HUES48 (cell line): ENCODE data around the gene ZNF431.
A peak's percentile ranks its signal among the peaks of the same experiment; 100 is the strongest.

Experiments
- H3K27ac ChIP-seq: one replicate; pipeline ENCODE4 v1.7.0; 2013; ENCODE audit warnings: low read depth, low read length, inconsistent platforms
- H3K27me3 ChIP-seq: 2 replicates; pipeline ENCODE4 v1.6.1; 2013; ENCODE audit warnings: mild to moderate bottlenecking, low read length; ENCODE audit not compliant: control insufficient read depth, insufficient read depth
- H3K36me3 ChIP-seq: 2 replicates; pipeline ENCODE4 v1.6.1; 2013; ENCODE audit warnings: low read length; ENCODE audit not compliant: control insufficient read depth, insufficient read depth
- H3K4me1 ChIP-seq: 2 replicates; pipeline ENCODE4 v1.6.1; 2013; ENCODE audit warnings: mild to moderate bottlenecking, low read length; ENCODE audit not compliant: control insufficient read depth, insufficient read depth
- H3K4me3 ChIP-seq: 2 replicates; pipeline ENCODE4 v1.5.1; 2013; ENCODE audit warnings: mild to moderate bottlenecking, low read depth, low read length
- H3K9ac ChIP-seq: 2 replicates; pipeline ENCODE4 v1.6.1; 2013; ENCODE audit warnings: mild to moderate bottlenecking, low read depth, low read length, moderate library complexity
- H3K9me3 ChIP-seq: 2 replicates; pipeline ENCODE4 v1.6.1; 2013; ENCODE audit warnings: low read length; ENCODE audit not compliant: control insufficient read depth, insufficient read depth

ZNF431 gene

DNA sequence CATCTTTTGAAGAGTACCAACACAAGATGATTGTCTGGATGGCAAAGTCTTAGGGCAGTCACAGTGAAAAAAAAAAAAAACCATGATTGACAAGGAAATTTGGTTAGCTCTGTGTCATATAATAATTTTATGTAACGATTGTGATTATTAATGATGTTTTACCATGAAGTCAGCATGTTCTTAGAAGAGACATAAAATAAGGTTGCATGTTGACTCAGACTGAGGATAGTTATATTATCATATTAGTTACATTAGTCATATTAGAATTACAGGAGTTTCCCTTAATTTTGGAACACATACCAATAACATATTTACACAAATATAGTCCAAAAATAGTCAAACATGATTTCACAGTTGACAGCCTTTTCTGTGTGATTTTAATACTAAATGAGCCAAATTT is 5.7 kb downstream of the ZNF431 start:
- Histone ChIP-seq H3K4me3 (no peak overlapping the region), H3K9ac (no peak overlapping the region)

DNA sequence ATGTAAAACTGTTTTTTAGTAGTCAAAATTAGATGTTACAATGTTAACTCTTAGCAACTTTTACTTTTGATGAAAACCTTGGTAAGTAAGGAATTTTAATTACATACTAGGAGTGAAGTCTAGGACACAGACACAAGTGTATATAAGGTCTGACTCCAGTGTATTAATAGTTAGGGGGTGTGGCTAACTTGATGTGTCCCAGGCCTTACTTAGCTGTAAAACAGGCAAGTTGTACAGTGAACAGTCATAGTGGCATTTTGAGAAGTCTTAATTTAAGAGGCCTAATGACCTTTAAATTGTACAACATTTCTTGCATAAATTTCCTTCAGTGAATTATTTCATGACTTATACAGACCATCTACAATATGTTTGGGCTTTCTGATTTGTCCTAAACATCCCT is 6.8 kb downstream of the ZNF431 start:
- no peak overlapping the region for H3K27ac ChIP-seq
- no peaks in the 10 kb centered on the region for H3K27me3 ChIP-seq
- H3K9ac ChIP-seq: no peak overlapping the region
- H3K9me3 ChIP-seq: peaks cover 36% of the 10 kb centered on the region
- H3K36me3 ChIP-seq: peaks cover 97% of the 10 kb centered on the region
- no peak overlapping the region for H3K4me3 ChIP-seq
- no peaks in the 10 kb centered on the region for H3K4me1 ChIP-seq

More for the DNA sequence above, 5.7 kb downstream of the ZNF431 start:
- Histone ChIP-seq H3K4me1 (0 out of 2 replicates have a peak, but pooled peaks cover 3% of the 10 kb centered on the region), H3K36me3 (peaks cover 94% of the 10 kb centered on the region), H3K27ac (no peak overlapping the region), H3K9me3 (peaks cover 36% of the 10 kb centered on the region), H3K27me3 (no peaks in the 10 kb centered on the region)

DNA sequence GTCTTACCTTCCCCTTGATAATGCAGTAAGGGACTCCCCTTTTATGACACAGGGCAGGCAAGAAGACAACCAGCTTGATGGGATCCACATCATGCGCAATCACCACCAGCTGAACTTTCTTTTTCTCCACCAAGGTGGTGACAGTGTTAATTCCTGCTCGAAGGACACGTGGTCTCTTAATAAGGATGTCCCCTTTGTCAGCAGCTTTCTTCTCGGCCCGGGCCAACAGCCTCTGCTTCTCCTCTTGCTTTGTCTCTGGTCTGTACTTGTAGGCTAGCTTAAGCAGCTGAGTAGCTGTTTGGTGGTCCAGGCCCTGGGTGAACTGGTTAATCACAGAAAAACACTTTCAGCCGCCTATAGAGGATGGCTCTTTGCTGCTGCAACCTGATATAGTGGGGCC is 8.0 kb downstream of the ZNF431 start:
- H3K9ac ChIP-seq: no peak overlapping the region
- no peaks in the 10 kb centered on the region for H3K27me3 ChIP-seq
- H3K9me3 ChIP-seq: peaks cover 33% of the 10 kb centered on the region
- H3K36me3 ChIP-seq: peaks cover 86% of the 10 kb centered on the region
- no peak overlapping the region for H3K27ac ChIP-seq
- no peaks in the 10 kb centered on the region for H3K4me1 ChIP-seq
- no peak overlapping the region for H3K4me3 ChIP-seq

DNA sequence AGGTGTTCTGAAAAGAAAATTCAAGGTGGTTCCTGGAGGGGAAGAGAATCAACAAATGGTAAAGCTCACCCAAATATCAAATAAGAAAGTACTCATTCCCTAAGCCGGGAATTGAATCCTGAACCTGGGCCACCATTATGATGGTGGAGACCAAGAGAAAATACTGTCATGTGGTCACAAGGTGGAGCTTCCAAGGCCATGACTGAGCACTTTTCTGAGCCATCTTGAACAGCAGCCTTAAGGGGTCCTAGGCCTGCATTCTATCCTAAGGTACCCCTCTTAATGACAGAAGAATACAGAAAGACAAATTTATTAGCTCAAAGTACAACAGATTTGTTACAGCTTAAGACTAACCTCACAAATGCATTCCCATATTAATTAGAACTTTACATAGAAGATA is 9.6 kb downstream of the ZNF431 start:
- Histone ChIP-seq H3K4me3 (no peak overlapping the region), H3K27me3 (no peaks in the 10 kb centered on the region), H3K4me1 (no peaks in the 10 kb centered on the region), H3K9me3 (peaks cover 24% of the 10 kb centered on the region), H3K27ac (no peak overlapping the region), H3K36me3 (peaks cover 80% of the 10 kb centered on the region), H3K9ac (no peak overlapping the region)

DNA sequence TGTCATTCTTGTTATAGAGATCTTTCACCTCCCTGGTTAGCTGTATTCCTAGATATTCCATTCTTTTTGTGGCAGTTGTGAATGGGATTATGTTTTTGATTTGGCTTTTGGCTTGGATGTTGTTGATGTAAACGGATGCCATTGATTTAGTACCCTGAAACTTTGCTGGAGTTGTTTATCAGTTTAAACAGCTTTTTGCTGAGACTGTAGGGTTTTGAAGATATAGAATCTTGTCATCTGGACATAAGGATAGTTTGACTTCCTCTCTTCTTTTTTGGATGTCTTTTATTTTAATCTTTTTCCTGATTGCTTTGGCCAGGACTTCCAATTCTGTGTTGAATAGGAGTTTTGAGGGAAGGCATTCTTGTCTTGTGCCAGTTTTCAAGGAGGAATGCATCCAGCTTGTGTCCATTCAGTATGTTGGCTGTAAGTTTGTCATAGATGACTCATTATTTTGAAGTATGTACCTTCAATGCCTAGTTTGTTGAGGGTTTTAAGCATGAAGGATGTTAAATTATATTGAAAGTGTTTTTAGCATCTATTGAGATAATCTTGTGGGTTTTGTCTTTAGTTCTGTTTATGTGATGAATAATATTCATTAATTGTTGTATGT is 16.8 kb downstream of the ZNF431 start:
- Histone ChIP-seq H3K27ac (no peak overlapping the region), H3K27me3 (no peaks in the 10 kb centered on the region), H3K4me1 (no peaks in the 10 kb centered on the region), H3K36me3 (peaks cover 26% of the 10 kb centered on the region), H3K9ac (no peak overlapping the region), H3K9me3 (no peaks in the 10 kb centered on the region), H3K4me3 (no peak overlapping the region)

DNA sequence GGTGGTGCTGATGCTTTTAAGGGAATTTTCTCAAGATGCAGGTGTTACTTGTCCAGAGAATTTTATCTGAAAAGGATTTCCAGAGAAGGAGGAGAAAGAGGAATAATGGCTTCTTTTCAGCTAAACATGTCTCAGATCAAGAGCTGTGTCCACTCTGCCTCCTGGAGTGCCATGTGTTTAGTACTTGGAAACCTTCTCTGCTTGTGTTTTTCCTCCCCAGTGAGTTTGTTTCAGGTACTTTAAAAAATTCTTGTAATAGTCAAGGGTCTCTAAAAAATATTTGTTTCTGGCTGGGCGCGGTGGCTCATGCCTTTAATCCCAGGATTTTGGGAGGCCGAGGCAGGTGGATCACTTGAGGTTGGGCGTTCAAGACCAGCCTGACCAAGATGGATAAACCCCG is 22.7 kb downstream of the ZNF431 start:
- Histone ChIP-seq H3K27ac (no peak overlapping the region), H3K36me3 (peaks cover 55% of the 10 kb centered on the region), H3K27me3 (no peaks in the 10 kb centered on the region), H3K9me3 (no peaks in the 10 kb centered on the region), H3K4me1 (no peaks in the 10 kb centered on the region), H3K9ac (no peak overlapping the region), H3K4me3 (no peak overlapping the region)

DNA sequence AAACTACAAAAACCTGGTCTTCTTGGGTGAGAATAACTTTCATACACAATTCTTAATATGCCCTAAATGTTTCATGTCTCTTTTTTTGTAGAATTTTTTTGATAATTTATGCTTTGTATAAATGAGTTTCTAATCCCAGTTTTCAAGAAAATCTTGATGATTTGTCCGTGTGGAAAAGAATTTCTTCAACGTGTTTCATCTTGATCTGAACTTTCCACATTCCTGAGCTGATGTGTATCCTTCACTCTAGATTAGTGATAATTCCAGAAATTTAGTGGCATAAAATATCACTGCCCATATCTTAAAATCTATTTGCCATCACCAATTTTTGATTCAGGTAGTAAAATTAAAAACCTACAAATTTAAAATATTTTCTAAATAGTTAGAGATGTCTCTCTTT is 24.6 kb downstream of the ZNF431 start:
- Histone ChIP-seq H3K27ac (no peak overlapping the region), H3K4me1 (no peaks in the 10 kb centered on the region), H3K4me3 (no peak overlapping the region), H3K27me3 (no peaks in the 10 kb centered on the region), H3K9ac (no peak overlapping the region), H3K9me3 (no peaks in the 10 kb centered on the region), H3K36me3 (peaks cover 74% of the 10 kb centered on the region)

DNA sequence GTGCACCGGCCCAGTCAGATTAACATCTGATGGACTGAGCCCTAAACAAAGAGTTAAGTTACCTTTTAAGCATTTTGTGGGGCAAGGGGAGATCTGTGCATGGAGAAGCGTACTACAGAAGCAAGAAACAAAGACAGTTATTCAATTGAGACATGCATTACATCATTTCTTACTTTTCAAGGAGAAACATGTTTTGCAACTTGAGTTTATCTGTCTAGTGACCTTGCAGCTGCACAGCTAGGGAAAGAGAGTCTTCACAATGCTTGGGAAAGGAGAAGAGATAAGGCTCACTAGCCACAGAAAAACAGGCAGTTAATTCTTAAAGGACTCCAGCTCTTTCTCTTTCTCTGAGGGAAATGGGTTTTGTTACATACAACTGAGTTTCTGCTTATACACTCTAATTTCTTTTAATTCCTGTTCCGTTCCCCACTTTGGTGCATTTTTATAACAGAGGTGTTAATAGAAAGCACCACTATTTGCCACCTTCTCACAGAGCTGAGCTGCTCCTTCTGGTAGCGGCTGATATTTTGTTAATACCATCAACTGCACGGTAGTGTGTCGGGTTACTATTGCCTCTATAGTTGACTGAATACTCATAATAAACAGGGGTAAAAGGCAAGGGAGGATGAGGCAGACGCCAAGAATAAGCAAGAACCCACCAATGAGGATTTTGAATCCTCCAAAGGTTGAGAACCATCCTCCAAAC is 55.9 kb downstream of the ZNF431 start:
- H3K36me3 ChIP-seq: no peaks in the 10 kb centered on the region
- no peaks in the 10 kb centered on the region for H3K9me3 ChIP-seq
- peaks cover 9% of the 10 kb centered on the region; the same call in 1 of the 2 replicates for H3K4me1 ChIP-seq
- no peaks in the 10 kb centered on the region for H3K27me3 ChIP-seq
- no peak overlapping the region for H3K27ac ChIP-seq
- H3K9ac ChIP-seq: no peak overlapping the region
- H3K4me3 ChIP-seq: no peak overlapping the region

DNA sequence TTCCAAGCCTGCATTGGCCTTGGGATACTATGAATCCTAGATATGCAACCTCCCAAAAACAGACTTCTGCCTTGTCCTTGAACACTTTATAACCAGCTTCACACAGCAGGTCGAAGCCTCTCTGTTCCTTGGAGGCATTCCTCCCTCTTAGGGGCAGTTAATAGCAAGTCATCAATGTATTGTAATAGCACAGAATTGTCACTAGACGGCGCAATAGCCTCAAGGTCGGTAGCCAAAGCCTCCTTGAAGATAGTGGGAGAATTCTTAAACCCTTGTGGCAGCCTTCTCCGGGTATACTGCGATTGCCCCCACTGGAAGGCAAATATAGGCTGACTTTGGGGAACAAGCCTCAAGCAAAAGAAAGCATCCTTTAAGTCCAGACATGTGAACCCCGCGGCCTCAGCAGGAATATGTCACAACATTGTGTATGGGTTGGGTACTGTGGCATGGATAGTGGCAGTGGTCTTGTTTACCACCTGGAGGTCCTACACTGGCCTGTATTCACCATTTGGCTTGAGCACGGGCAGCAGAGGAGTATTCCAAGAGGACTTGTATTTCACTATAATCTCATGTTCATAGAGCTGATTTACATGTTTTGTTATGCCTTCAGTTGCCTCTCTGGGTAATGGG is 61.1 kb downstream of the ZNF431 start:
- H3K4me3 ChIP-seq: no peak overlapping the region
- H3K9me3 ChIP-seq: peaks cover 31% of the 10 kb centered on the region
- H3K4me1 ChIP-seq: no peaks in the 10 kb centered on the region
- no peaks in the 10 kb centered on the region for H3K36me3 ChIP-seq
- no peak overlapping the region for H3K27ac ChIP-seq
- H3K27me3 ChIP-seq: no peaks in the 10 kb centered on the region
- H3K9ac ChIP-seq: no peak overlapping the region

DNA sequence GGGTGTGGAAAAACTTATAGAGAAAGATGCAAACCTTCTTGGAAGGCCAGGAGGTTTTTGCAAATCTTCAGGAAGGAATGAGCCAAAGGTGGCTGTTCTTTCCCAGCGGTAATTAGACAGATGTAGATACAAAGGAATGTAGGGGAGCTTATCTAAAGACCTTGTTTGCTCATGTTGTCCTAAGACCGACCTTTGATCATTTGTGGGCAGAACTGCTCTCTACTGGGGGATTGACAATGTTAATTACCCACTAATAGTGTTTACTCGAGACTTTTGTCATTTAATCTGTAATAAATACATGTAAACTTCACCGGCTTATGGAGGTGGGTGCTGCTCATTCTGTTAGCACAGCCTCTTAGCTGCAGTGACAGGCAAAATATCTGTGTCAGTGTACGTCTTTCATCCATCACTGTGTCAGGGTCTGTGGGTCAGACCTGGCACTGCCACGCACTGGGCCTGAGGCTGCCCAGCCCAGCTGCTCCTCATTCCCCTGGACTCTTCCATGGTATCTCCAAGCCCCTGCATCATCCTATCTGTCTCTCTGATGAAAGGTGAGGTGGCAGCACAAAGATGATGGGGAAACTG is 68.3 kb downstream of the ZNF431 start:
- no peak overlapping the region for H3K4me3 ChIP-seq
- no peaks in the 10 kb centered on the region for H3K27me3 ChIP-seq
- H3K9me3 ChIP-seq: peaks cover 36% of the 10 kb centered on the region
- H3K36me3 ChIP-seq: no peaks in the 10 kb centered on the region
- H3K4me1 ChIP-seq: no peaks in the 10 kb centered on the region
- H3K9ac ChIP-seq: no peak overlapping the region
- H3K27ac ChIP-seq: no peak overlapping the region

DNA sequence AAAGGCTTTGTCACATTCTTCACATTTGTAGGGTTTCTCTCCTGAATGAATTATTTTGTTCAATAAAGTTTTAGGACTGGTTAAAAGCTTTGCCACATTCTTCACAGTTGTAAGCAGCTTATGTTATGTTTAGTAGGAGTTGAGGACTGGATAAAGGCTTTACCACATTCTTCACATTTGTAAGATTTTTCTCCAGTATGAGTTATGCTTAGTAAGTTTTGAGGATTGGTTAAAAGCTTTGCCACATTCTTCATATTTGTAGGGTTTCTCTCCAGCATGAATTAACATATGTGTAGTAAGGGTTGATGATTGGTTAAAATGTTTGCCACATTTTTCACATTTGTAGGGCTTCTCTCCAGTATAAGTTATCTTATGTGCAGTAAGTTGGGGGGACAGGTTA is 79.9 kb downstream of the ZNF431 start:
- H3K4me3 ChIP-seq: no peak overlapping the region
- H3K27ac ChIP-seq: peak overlapping the region; percentile 75
- H3K4me1 ChIP-seq: peaks cover 14% of the 10 kb centered on the region
- H3K36me3 ChIP-seq: no peaks in the 10 kb centered on the region
- H3K9me3 ChIP-seq: peaks cover 17% of the 10 kb centered on the region
- H3K27me3 ChIP-seq: no peaks in the 10 kb centered on the region
- H3K9ac ChIP-seq: no peak overlapping the region
